Upper lobe of left lung (tissue), 6 donors: Measurements from ENCODE around the gene EGFL7. TPM values are rescaled to one million over a fixed set of nuclear protein-coding genes. Genes with fewer than 3 reads are reported as not detected.

Experiments
- ATAC-seq, 2 donors: fragments of 200-7000 bp; cut with Tn5 transposase; one replicate each; pipeline ENCODE4 v1.9.1; 2022; ENCODE audit warnings: mild to moderate bottlenecking in 2 of 2, moderate library complexity in 2 of 2; ENCODE audit not compliant: low FRiP score in 2 of 2
- DNase-seq, 2 donors: peaks; one replicate each; pipeline ENCODE4 v3.0.0-alpha.2; 2019 to 2020
- H3K27ac ChIP-seq, 4 donors: fragments of 200-600 bp; sonication (generic); one replicate each; pipeline ENCODE4 v1.5.1; 2016 to 2019
- H3K27me3 ChIP-seq, 4 donors: fragments of 200-600 bp; sonication (generic); one replicate each; pipeline ENCODE4 v1.5.1; 2017 to 2019
- H3K36me3 ChIP-seq, 4 donors: fragments of 200-600 bp; sonication (generic); one replicate each; pipeline ENCODE4 v1.5.1; 2016 to 2019
- H3K4me1 ChIP-seq, 4 donors: fragments of 200-600 bp; sonication (generic); one replicate each; pipeline ENCODE4 v1.5.1; 2018 to 2019
- H3K4me3 ChIP-seq, 4 donors: fragments of 200-600 bp; sonication (generic); one replicate each; pipeline ENCODE4 v1.5.1; 2017 to 2019; ENCODE audit warnings: mild to moderate bottlenecking in 2 of 4, moderate library complexity in 1 of 4
- H3K9me3 ChIP-seq, 4 donors: fragments of 200-600 bp; sonication (generic); one replicate each; pipeline ENCODE4 v1.5.1; 2018 to 2019
- EP300 ChIP-seq, 4 donors: sonication (generic); formaldehyde crosslinking; IDR thresholded peaks; one replicate each; pipeline ENCODE4 v1.5.1; 2017; ENCODE audit warnings: antibody characterized with exemption in 4 of 4, control low read depth in 2 of 4
- POLR2A ChIP-seq, 4 donors: fragments of 450-650 bp; IDR thresholded peaks; one replicate each; pipeline ENCODE4 v1.5.1; 2016 to 2017; ENCODE audit warnings: antibody characterized with exemption in 4 of 4, mild to moderate bottlenecking in 2 of 4
- POLR2AphosphoS5 ChIP-seq, 2 donors: sonication (generic); formaldehyde crosslinking; IDR thresholded peaks; one replicate each; pipeline ENCODE4 v1.5.1; 2017; ENCODE audit warnings: antibody characterized with exemption in 2 of 2
- WGBS, 2 donors: methylation state at CpG; one replicate each; pipeline ENCODE4 v1.1.5; 2017 to 2018; 5-methylcytosine and 5-hydroxymethylcytosine counted together
- total RNA-seq, 6 donors: library from RNA; depleted of rRNA in 4 of 6; stranded (reverse); fragments of >200 nt in 4 of 6; gene quantifications; one replicate each; pipeline versions ENCODE4 v1.1.0 to v1.2.1, GENCODE V29; 2016 to 2021
- TF ChIP-seq, protein P1 (sequence below), 6 experiments: fragments of 450-650 bp in 4 of 6; fragments of 200-600 bp in 2 of 6; sonication (generic) in 2 of 6; IDR thresholded peaks; one replicate each; pipeline ENCODE4 v1.5.1; 2016 to 2019; ENCODE audit warnings: antibody characterized with exemption in 6 of 6
- donor health status: DM: no; HTN: no; CAD: no; lungs with moderate emphysema.
- donor health status: DM: no; HTN: yes; CAD: no; lungs with severe emphysema.

The EGFL7 gene
- total RNA-seq, 6 donors from 2014 or later, result 77.9 to 321 (median 165) TPM

GRCh38 chr9:136691316-136692184, 28.8 kb downstream of the EGFL7 start:
- Histone ChIP-seq H3K9me3 (no peaks in the 10 kb centered on the region), H3K4me1 (peaks cover 35 to 70% (median 58%) of the 10 kb centered on the region in 4 donors), H3K27me3 (no peaks in the 10 kb centered on the region), H3K4me3 (no peak overlapping the region), H3K27ac (peak overlapping the region in 2 of 4 donors; percentile 71 to 72), H3K36me3 (no peaks in the 10 kb centered on the region)
- WGBS, 2 donors, result 92 to 94% methylated on average over 5 to 19 of the region's 29 CpGs
- TF ChIP-seq EP300 (IDR thresholded peaks at IDR 0.05) (no peak), POLR2AphosphoS5 (IDR thresholded peaks at IDR 0.05) (no peak), POLR2A (IDR thresholded peaks at IDR 0.05) (no peak)
- TF ChIP-seq, protein P1, sequence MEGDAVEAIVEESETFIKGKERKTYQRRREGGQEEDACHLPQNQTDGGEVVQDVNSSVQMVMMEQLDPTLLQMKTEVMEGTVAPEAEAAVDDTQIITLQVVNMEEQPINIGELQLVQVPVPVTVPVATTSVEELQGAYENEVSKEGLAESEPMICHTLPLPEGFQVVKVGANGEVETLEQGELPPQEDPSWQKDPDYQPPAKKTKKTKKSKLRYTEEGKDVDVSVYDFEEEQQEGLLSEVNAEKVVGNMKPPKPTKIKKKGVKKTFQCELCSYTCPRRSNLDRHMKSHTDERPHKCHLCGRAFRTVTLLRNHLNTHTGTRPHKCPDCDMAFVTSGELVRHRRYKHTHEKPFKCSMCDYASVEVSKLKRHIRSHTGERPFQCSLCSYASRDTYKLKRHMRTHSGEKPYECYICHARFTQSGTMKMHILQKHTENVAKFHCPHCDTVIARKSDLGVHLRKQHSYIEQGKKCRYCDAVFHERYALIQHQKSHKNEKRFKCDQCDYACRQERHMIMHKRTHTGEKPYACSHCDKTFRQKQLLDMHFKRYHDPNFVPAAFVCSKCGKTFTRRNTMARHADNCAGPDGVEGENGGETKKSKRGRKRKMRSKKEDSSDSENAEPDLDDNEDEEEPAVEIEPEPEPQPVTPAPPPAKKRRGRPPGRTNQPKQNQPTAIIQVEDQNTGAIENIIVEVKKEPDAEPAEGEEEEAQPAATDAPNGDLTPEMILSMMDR (IDR thresholded peaks at IDR 0.05), result no peak
- DNase-seq (peak in 1 of 2 donors; percentile 59), ATAC-seq (no peak)

DNA sequence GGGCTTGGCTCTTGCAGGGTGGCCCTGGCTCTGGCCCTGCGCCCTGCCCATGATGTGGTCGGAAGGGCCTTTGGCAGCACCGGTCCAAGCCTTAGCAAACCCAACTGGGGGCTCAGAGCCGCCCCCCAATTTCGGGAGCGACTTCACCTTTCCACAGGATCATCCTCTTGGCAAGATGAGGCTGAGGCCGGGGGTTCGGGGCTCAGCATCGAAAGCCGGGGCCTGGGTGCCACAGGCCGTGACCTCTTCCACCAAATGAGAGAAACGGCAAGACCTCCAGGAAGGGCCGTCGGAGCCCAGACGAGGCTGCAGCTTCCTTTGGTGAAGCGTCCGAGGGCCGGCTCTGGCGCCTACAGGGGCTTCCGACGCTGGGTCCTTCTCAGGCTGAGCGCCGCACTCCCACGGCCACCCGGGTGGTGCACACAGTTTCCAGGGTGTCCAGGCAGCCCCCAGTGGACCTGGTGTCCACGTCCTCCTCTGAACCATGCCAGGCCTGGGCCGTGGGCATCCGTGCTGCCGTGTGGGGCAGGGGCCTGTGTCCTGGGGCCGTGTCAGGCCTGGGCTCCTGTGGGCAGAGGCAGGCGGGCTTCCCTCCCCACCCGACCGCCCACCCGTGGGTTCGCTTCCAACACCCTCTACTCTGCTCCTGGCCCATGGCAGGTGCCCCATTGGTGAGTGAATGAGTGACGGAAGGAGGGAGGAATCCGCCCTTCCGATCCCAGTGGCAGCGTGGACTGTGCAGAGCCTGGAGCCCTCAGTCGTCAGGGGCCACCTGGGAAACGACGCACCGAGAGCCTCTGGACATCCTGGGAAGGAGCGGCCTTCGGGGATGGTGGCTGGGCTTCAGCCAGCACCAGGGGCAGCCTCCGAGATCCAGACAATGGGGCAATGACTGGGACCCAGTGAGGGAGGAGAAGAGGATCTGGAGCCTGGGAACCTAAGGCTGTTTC, 29.7 kb downstream of the EGFL7 start:
- ATAC-seq, result no peak

DNA sequence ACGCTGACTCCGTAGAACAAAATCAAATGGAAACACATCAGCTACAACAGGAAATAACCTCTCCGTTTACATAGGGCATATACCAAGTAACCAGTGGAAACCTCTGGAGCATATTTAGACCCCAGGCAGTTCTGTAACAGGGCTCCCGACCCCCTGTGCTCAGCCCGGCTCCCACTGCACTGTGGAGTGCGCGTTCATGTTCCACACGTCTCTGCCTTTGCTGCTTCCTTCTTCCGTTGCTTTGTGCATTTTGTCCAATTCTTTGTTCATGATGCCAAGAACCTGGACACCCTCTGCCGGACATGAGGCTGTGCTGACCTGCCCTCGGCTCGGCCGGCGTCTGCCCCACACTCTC, 30.4 kb downstream of the EGFL7 start:
- peaks cover 38 to 71% (median 62%) of the 10 kb centered on the region in 4 donors for H3K4me1 ChIP-seq
- H3K27me3 ChIP-seq, result no peaks in the 10 kb centered on the region
- no peaks in the 10 kb centered on the region for H3K9me3 ChIP-seq
- DNase-seq (no peak), ATAC-seq (no peak)
- peak overlapping the region; percentile 51 to 76 (median 67) for H3K27ac ChIP-seq
- H3K36me3 ChIP-seq, result no peaks in the 10 kb centered on the region
- WGBS, 2 donors, result 65 to 72% methylated on average over 14 of the region's 14 CpGs
- TF ChIP-seq POLR2AphosphoS5 (IDR thresholded peaks at IDR 0.05), result no peak
- no peak for TF ChIP-seq EP300 (IDR thresholded peaks at IDR 0.05)
- no peak for TF ChIP-seq POLR2A (IDR thresholded peaks at IDR 0.05)
- TF ChIP-seq, protein P1 (IDR thresholded peaks at IDR 0.05), result no peak
- H3K4me3 ChIP-seq, result no peak overlapping the region

More for the DNA sequence above, 29.7 kb downstream of the EGFL7 start:
- Histone ChIP-seq H3K36me3 (no peaks in the 10 kb centered on the region), H3K4me1 (peaks cover 40 to 71% (median 63%) of the 10 kb centered on the region in 4 donors), H3K27me3 (no peaks in the 10 kb centered on the region), H3K27ac (peak overlapping the region; percentile 51 to 76 (median 67)), H3K4me3 (no peak overlapping the region), H3K9me3 (no peaks in the 10 kb centered on the region)
- peak in 1 of 2 donors; percentile 77 for DNase-seq
- 84 to 93% methylated on average over 20 to 43 of the region's 46 CpGs for WGBS, 2 donors
- TF ChIP-seq EP300 (IDR thresholded peaks at IDR 0.05) (no peak), POLR2AphosphoS5 (IDR thresholded peaks at IDR 0.05) (no peak), POLR2A (IDR thresholded peaks at IDR 0.05) (no peak)
- TF ChIP-seq, protein P1 (IDR thresholded peaks at IDR 0.05), result no peak

DNA sequence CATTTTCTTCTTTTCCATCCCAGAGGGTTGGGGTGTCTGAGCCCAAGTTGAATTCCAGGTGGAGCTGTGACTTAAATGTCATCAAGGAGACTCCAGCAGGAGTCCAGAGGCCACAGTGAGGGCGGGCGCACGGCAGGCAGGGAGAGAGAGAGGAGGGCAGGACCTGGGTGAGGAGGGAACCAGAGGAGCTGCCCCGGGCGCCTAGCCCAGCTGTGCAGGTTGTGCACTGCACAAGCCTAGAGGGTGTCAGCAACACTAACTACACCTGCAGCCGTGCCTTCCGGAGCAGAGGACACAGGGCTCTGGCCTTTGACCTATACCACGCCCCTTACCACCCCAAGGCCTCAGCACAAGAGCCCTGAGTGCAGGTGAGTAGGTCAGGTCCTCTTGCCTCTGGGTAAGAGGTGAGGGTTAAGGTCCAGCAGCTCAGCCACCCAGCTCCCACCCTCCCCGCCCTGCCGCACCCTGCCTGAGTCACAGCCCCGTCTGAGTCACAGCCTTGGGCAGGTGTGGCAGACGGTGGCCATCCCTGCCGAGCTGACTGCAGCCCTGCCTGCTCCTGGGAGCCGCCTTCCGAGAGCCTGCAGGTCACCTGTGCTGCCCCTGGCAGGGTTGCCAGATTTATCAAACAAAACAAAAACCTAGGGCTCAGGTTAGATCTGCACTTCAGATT, 30.9 kb downstream of the EGFL7 start:
- 44 to 80% methylated on average over 1 to 15 of the region's 15 CpGs for WGBS, 2 donors
- Histone ChIP-seq H3K27me3 (no peaks in the 10 kb centered on the region), H3K4me1 (peaks cover 37 to 70% (median 63%) of the 10 kb centered on the region in 4 donors), H3K27ac (peak overlapping the region; percentile 51 to 76 (median 67)), H3K9me3 (no peaks in the 10 kb centered on the region), H3K4me3 (no peak overlapping the region), H3K36me3 (no peaks in the 10 kb centered on the region)
- ATAC-seq, result peak; percentile 30 to 73
- TF ChIP-seq POLR2A (IDR thresholded peaks at IDR 0.05), result peak in 1 of 4 donors; percentile 34
- TF ChIP-seq, protein P1 (IDR thresholded peaks at IDR 0.05), result no peak
- DNase-seq, result peak; percentile 85 to 92
